DND-41 (cell line): Measurements from ENCODE around the gene ZFYVE26.
A peak's percentile ranks its signal among the peaks of the same experiment; 100 is the strongest.

ENCODE experiments used
- ATAC-seq: fragments of 200-7000 bp; cut with Tn5 transposase; 3 replicates; pipeline ENCODE4 v1.9.1; 2021; ENCODE audit warnings: low read depth; ENCODE audit not compliant: insufficient read depth
- DNase-seq: peaks from one replicate; pipeline ENCODE4 v3.0.0-alpha.2; 2020
- H2AFZ ChIP-seq: 2 replicates; pipeline ENCODE4 v1.6.0; 2012; ENCODE audit warnings: low read depth, low read length
- H3K27ac ChIP-seq: 2 replicates; pipeline ENCODE4 v1.5.1; 2012; ENCODE audit warnings: low read length, inconsistent platforms
- H3K27me3 ChIP-seq: fragments of 200-600 bp; sonication (generic); 2 replicates; pipeline ENCODE4 v1.6.0; 2012; ENCODE audit warnings: low read length, mild to moderate bottlenecking, inconsistent platforms; ENCODE audit not compliant: insufficient read depth, poor library complexity
- H3K36me3 ChIP-seq: 2 replicates; pipeline ENCODE4 v1.5.1; 2012; ENCODE audit warnings: low read length, inconsistent platforms; ENCODE audit not compliant: insufficient read depth
- H3K4me1 ChIP-seq: 2 replicates; pipeline ENCODE4 v1.5.1; 2012; ENCODE audit warnings: mild to moderate bottlenecking, low read length; ENCODE audit not compliant: insufficient read depth
- H3K4me2 ChIP-seq: 2 replicates; pipeline ENCODE4 v1.6.0; 2012; ENCODE audit warnings: mild to moderate bottlenecking, moderate library complexity, low read length, inconsistent platforms; ENCODE audit not compliant: insufficient read depth
- H3K4me3 ChIP-seq, 2 experiments: fragments of 200-600 bp in 1 of 2; shearing (Covaris generic) in 1 of 2; 2 replicates each; pipeline ENCODE4 v1.5.1; 2012 to 2016; ENCODE audit warnings: inconsistent platforms in 2 of 2, low read length in 2 of 2, mild to moderate bottlenecking in 2 of 2, low read depth in 1 of 2, moderate library complexity in 1 of 2
- H3K79me2 ChIP-seq: 2 replicates; pipeline ENCODE4 v1.6.0; 2012; ENCODE audit warnings: low read length, inconsistent platforms; ENCODE audit not compliant: insufficient read depth
- H3K9ac ChIP-seq: 2 replicates; pipeline ENCODE4 v1.6.0; 2012; ENCODE audit warnings: low read depth, mild to moderate bottlenecking, inconsistent platforms, low read length, moderate library complexity
- H3K9me3 ChIP-seq: 2 replicates; pipeline ENCODE4 v1.5.1; 2012; ENCODE audit warnings: low read length, moderate library complexity, mild to moderate bottlenecking, inconsistent platforms; ENCODE audit not compliant: insufficient read depth, severe bottlenecking
- H4K20me1 ChIP-seq: 2 replicates; pipeline ENCODE4 v1.6.0; 2012; ENCODE audit warnings: low read length; ENCODE audit not compliant: insufficient read depth
- EZH2 ChIP-seq: IDR thresholded peaks from 3 replicates; pipeline ENCODE4 v1.6.1; 2012; ENCODE audit warnings: borderline replicate concordance, low read depth, mild to moderate bottlenecking, moderate library complexity, low read length, inconsistent platforms; ENCODE audit not compliant: severe bottlenecking
- TF ChIP-seq, protein P1 (sequence below): IDR thresholded peaks from 2 replicates; pipeline ENCODE4 v1.5.1; 2012; ENCODE audit warnings: borderline replicate concordance, low read length, moderate library complexity, mild to moderate bottlenecking; ENCODE audit not compliant: poor library complexity, severe bottlenecking; ENCODE audit errors: extremely low read depth

Gene ZFYVE26

GRCh38 chr14:67852926-67853604, 36.7 kb upstream of the ZFYVE26 start:
- ATAC-seq (no peak), DNase-seq (no peak)
- no peak overlapping the region for H3K4me2 ChIP-seq
- no peaks in the 10 kb centered on the region for H3K27me3 ChIP-seq
- H3K79me2 ChIP-seq = peaks cover 10% of the 10 kb centered on the region; the same call in 1 of the 2 replicates
- TF ChIP-seq, protein P1, sequence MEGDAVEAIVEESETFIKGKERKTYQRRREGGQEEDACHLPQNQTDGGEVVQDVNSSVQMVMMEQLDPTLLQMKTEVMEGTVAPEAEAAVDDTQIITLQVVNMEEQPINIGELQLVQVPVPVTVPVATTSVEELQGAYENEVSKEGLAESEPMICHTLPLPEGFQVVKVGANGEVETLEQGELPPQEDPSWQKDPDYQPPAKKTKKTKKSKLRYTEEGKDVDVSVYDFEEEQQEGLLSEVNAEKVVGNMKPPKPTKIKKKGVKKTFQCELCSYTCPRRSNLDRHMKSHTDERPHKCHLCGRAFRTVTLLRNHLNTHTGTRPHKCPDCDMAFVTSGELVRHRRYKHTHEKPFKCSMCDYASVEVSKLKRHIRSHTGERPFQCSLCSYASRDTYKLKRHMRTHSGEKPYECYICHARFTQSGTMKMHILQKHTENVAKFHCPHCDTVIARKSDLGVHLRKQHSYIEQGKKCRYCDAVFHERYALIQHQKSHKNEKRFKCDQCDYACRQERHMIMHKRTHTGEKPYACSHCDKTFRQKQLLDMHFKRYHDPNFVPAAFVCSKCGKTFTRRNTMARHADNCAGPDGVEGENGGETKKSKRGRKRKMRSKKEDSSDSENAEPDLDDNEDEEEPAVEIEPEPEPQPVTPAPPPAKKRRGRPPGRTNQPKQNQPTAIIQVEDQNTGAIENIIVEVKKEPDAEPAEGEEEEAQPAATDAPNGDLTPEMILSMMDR = no peak
- TF ChIP-seq EZH2 = no peak
- H4K20me1 ChIP-seq = peaks cover 12% of the 10 kb centered on the region
- no peak overlapping the region for H3K27ac ChIP-seq
- H3K36me3 ChIP-seq = 0 out of 2 replicates have a peak, but pooled peaks cover 2% of the 10 kb centered on the region
- H3K9ac ChIP-seq = no peak overlapping the region
- H3K9me3 ChIP-seq = peaks cover 1% of the 10 kb centered on the region
- H2AFZ ChIP-seq = no peak overlapping the region
- no peaks in the 10 kb centered on the region for H3K4me1 ChIP-seq
- H3K4me3 ChIP-seq = no peak overlapping the region

GRCh38 chr14:67851785-67852410, 35.5 kb upstream of the ZFYVE26 start:
- Histone ChIP-seq H3K4me1 (no peaks in the 10 kb centered on the region), H3K27me3 (no peaks in the 10 kb centered on the region), H2AFZ (no peak overlapping the region), H3K9ac (no peak overlapping the region), H3K36me3 (0 out of 2 replicates have a peak, but pooled peaks cover 2% of the 10 kb centered on the region), H3K4me2 (no peak overlapping the region), H3K9me3 (peaks cover 3% of the 10 kb centered on the region), H3K4me3 (no peak overlapping the region), H4K20me1 (peaks cover 12% of the 10 kb centered on the region), H3K79me2 (peaks cover 10% of the 10 kb centered on the region; the same call in 1 of the 2 replicates), H3K27ac (no peak overlapping the region)
- DNase-seq (peak; percentile 22), ATAC-seq (peak; percentile 68)
- TF ChIP-seq EZH2 = no peak
- TF ChIP-seq, protein P1 = no peak

DNA sequence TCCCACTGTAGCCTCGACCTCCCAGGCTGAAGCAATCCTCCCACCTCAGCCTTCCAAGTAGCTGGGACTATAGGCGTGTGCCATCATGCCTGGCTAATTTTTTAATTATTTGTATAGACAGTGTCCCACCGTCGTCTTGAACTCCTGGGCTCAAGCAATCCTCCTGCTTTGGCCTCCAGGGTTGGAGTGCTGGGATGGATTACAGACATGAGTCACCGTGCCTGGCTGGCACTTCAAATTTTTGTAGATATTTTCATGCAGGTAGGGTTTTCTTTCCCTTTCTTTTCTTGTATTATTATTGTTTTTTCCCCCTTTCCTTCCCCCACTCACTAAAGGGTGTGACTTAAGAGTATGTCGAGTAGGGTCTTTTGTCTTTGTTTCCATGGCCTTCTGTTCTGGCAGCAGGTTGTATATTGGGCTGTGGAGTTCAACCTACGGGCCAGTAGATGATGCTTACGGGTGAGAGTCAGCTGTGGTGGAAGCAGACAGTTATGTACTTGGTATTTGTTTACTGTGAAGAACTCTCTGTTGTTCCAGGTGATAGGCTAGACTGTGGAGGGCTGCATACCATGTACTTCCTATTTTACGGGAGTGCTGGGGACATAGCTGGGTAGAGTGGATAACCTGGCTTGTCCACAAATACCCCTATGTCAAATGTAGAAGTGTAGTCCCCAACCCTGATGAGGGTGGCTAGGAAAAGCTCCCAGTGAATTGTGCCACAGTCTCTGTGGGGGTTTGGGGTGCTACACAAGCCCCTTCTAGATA, 33.9 kb upstream of the ZFYVE26 start:
- H2AFZ ChIP-seq = no peak overlapping the region
- H3K27ac ChIP-seq = no peak overlapping the region
- H3K79me2 ChIP-seq = peaks cover 19% of the 10 kb centered on the region
- ATAC-seq = no peak
- H3K4me3 ChIP-seq = no peak overlapping the region
- H3K27me3 ChIP-seq = no peaks in the 10 kb centered on the region
- no peak for DNase-seq
- no peaks in the 10 kb centered on the region for H3K4me1 ChIP-seq
- TF ChIP-seq, protein P1 = no peak
- TF ChIP-seq EZH2 = no peak
- H3K4me2 ChIP-seq = no peak overlapping the region
- peaks cover 13% of the 10 kb centered on the region; the same call in 1 of the 2 replicates for H3K36me3 ChIP-seq
- H3K9ac ChIP-seq = no peak overlapping the region
- H4K20me1 ChIP-seq = peaks cover 12% of the 10 kb centered on the region
- peaks cover 13% of the 10 kb centered on the region for H3K9me3 ChIP-seq
